Stimulated activated CD8-positive, alpha-beta memory T cell treated with anti-CD3 and anti-CD28 coated beads, Interleukin-12 subunit alpha, Interleukin-12 subunit beta, amount 100 ng/mL, for 1 hour (primary cell): ENCODE data around the gene CCDC137.
"Not testable (repeated sequence)": the region's sequence is repeated elsewhere in the genome, so short reads cannot be mapped to it uniquely, and the experiment has no call there.

Experiments
- DNase-seq: peaks from one replicate; pipeline ENCODE4 v3.0.0-alpha.2; 2020; ENCODE audit warnings: low read depth

CCDC137 gene

DNA sequence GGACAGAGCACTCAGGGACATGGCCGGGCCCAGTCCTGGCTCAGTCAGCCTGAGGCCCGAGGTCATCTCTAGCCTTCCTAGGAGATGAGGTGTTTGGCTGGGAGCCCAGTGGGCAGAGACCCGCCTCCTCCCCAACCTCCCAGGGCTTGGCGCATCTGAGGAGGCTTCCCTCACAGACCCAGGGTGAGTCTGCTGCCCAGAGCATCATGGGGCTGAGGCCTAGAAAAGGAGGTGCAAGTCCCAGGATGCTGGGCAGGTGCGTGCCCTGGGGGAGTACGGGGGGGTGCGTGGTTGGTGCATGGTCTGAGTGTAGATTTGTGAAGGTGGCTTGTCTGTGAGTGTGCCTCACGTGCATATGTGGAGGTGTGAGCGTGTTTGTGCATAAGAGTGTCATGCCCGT, 14.8 kb upstream of the CCDC137 start:
- no peak for DNase-seq

DNA sequence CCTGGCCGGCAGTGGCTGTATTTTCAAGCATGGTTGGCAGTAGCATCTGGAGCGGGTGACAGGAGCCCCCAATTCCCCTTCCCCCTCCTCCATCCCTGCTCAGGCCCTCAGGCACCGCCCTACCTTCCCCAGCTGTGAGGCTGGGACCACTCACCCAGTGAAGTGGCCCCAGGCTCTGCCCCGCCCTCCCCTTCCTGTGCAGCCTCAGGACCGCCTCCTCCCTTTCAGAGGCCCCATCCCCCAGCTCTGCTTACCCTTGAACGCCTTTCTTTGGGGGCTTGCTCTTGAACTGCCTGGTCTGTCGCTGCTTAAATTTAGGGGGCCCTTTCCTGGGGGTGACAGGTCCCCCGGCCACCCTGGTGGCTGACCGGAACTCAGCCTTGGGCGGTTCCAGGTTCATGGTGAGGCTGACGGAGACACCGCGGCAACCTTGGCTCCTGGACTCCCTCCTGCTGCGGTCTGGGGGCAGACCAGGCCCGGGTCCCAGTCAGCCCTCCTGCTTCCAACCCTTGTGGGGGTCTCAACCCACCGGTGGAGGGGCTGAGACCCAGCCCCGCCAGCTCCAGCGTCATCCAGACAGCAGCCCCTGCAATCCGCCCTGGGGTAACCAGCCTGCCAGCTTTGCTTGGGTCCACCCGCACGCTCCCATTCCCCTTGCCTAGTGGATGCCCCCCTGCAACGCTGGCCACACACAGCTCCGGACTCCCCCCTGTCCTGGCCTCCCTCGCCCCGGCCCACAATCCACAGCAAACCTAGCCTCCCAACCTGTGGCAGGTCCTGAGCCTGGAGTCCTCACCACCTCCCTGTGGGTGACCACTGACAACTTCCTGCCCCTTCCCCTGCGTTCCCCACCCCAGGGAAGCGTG, 13.4 kb upstream of the CCDC137 start:
- no peak for DNase-seq

DNA sequence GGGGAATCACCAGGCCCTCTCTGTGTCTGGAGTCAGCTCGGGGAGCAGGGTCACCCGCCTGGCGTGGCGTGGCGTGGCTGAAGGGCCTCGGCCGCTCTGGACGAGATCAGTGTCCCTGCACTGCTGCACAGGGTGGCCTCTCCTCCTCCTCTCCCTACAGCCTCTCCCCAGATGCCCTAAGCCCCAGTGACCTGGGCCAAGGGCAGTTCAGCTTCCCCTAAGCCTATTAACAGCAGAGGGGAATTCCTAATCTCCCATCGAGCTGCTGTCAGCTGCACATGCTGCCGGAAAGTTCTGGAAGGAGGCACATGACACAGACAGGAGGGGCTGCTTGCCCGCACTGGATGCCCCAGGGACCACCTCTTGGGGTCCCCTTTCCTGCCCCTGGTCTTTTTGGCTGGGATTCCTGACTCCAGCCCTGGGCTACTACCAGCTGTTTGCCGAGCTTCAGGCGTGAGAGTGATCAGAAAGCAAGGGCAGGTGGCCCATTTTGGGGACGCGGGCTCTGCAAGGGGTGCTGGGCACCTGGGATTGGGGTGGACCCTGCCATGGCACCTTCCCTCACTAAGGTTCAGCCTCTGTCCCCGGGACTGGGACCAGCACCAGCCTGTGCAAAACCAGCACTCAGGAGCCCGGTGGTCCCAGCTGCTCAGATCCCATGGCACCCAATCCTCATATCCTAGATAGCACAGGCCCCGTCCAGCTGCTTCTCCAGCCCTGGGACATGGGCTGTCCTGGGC, 11.0 kb upstream of the CCDC137 start:
- no peak for DNase-seq

- no peak for DNase-seq
Measured at GRCh38 chr17:81656118-81656743, 10.3 kb upstream of the CCDC137 start, which contains the start of gene PDE6G. TSS of gene PDE6G (minus strand) at chr17:81656542. CDS start at chr17:81653305, 3,237 bp downstream.

- DNase-seq: no peak
Measured at GRCh38 chr17:81656835-81657234, 9.7 kb upstream of the CCDC137 start.

DNA sequence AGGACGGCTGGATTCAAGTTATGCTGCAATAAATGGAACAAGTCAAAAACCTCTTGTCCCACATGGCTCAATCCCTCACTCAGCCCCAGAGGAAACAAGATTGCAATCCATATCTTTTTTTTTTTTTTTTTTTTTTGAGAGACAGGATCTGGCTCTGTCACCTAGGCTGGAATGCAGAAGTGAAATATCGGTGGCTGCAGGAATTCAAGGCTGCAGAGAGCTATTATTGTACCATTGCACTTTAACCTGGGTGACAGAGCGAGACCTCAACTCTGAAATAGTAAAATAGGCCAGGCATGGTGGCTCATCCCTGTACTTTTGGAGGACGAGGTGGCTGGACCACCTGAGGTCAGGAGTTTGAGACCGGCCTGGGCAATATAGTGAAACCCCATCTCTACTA, 7.5 kb upstream of the CCDC137 start:
- DNase-seq: no peak

- DNase-seq: no peak
Measured at GRCh38 chr17:81660441-81660840, 6.1 kb upstream of the CCDC137 start.

- no peak for DNase-seq
Measured at GRCh38 chr17:81662002-81662401, 4.5 kb upstream of the CCDC137 start.

DNA sequence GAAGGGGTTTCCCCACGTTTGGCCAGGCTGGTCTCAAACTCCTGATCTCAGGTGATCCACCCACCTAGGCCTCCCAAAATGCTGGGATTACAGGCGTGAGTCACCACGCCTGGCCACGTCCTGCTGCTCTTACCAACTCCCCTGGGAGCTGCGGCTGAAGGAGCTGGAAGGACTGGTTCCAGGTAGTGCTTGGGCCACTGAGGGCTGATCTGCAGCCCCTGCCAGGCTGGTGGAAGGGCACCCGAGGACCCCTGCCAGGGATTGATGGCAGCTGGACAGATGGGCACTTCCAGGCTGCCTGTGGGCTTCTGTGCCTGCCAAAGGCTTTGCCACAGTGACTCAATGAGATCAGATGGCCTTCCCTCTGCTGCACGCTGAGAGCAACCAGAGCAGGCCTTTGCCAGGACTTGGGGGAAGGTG, 2.5 kb upstream of the CCDC137 start:
- no peak for DNase-seq

- no peak for DNase-seq
Measured at GRCh38 chr17:81665205-81666091, 1.1 kb upstream of the CCDC137 start.

DNA sequence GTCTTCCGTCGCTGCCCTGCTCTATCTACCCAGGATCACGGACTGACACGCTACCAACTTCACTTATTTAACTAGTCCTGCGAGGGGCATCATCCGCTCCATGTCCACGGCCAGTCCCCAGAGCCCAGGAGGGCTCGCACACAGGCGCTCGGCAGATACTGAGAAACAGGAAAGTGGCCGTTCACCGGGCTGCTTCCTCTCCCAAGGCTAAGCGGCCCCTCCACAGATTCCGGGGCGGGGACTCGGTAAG, 520 bp upstream of the CCDC137 start:
- no peak for DNase-seq

DNA sequence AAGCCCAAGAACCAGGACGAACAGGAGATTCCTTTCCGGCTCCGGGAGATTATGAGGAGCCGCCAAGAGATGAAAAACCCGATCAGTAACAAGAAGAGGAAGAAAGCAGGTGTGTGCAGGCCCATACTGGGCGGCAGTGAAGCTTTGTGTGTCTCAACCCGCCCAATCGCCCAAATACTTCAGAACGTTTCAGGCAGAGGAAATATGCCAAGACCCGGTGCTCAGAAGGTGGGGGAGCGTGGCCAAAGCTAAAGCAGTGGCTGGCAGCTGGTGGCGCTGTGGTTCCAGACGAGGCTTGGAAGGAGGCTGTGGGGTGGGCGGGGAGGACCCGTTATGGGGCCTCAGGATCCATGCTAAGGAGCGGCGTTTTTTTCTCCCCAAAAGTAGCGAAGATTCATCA, 1.2 kb downstream of the CCDC137 start:
- DNase-seq: no peak

GRCh38 chr17:81672504-81672903, 6.0 kb downstream of the CCDC137 start:
- no peak for DNase-seq

DNA sequence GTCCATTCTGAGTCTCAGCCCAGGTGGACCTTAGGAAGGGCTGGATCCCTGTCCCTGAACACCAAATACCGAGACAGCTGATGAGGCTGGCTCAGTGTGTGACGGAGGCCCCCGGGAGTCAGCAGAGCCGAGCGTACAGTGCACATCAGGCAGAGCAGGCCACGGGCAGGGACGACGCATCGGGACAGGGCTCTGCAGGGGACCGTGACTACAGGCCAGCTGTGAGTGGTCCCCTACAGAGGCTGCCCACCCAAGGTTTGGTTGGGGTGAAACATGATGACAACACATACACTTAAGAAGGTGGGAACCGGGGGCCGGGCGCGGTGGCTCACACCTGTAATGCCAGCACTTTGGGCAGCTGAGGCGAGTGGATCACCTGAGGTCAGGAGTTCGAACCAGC, 6.4 kb downstream of the CCDC137 start:
- no peak for DNase-seq

- DNase-seq: no peak
Measured at GRCh38 chr17:81673561-81674258, 7.2 kb downstream of the CCDC137 start.

DNA sequence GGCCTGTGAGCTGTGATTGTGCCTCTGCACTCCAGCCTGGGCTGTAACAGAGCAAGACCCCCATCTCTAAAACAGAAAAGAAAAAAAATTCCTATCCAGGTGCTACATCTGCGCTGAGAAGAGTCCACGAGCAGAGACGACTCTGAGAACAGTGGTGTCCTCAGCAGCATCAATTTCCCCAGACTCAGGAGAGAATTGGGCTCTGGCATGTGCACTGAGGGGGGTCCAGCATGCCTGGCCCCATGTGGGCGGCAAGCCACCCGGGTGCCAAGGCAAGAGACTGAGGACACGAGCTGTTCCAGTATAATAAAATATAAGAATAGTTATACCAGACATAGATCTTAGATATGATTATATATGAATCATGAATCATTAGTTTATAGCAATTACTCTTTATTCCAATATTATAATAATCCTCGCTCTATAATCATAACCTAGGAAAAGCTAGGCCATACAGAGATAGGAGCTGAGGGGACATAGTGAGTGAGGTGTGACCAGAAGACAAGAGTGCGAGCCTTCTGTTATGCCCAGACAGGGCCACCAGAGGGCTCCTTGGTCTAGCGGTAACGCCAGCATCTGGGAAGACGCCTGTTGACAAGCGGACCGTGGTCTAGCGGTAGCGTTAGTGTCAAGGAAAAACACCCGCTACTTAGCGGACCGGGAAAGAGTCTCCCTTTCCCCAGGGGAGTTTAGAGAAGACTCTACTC, 9.1 kb downstream of the CCDC137 start:
- not testable (repeated sequence) for DNase-seq

GRCh38 chr17:81676906-81677305, 10.4 kb downstream of the CCDC137 start:
- no peak for DNase-seq

DNA sequence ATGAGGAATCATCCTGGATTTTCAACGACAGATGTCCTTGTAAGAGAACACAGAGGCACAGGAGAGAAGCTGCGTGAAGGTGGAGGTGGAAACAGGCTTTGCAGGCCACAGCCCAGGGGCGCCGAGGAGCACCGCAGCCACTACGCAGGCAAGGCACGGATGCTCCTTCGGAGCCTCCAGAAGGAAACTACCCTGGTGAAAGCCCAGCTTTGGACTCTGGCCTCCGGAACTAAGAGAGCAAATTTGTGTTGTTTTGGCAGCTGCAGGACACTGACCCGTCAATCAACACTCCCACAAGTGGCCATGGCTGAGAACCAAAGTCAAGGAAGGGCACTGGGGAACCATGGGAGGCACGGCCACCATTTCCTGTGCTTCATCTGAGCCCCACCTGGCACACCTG, 13.6 kb downstream of the CCDC137 start:
- no peak for DNase-seq

- DNase-seq: no peak
Measured at GRCh38 chr17:81681672-81682071, 15.1 kb downstream of the CCDC137 start.

DNA sequence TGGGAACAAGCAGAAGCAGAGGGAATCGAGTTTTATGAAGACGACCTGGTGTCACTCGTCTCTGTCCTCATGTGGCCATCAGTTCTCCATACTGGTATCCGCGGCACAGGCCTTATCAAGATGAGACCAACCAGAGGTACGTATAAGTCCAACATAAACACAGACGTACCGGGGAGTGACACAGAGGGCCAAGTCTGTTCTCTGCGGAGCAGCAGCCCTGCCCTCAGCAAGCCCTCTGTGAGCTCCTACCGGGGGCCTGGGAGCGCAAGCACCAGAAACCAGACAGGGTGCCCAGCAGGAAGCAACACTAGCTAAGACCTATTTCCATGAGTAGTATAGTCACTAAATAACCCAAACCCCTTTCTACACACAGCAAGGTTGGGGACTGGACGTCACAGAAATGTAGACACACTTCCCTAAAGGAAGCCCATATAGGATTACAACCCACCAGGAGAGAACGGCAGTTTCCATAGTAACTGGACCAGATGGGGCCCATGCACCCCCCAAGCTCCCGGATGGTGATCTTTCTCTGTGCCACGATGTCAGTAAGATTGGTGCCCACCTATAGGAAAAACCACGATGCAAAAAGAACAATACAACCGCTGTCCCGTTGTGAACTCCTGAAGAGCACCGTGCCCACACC, 16.1 kb downstream of the CCDC137 start:
- DNase-seq: no peak
